ENCODE data around the gene FRMD8. TPM values are rescaled to one million over a fixed set of nuclear protein-coding genes. Genes with fewer than 3 reads are reported as not detected.

Gene FRMD8
- total and polyA plus RNA-seq, 2 of the 8 experiments (the other 6 are each of a cell fraction or from before 2014, with no cell fraction given) = 15.0 to 19.2 TPM

- no peak overlapping the region for H3K9ac ChIP-seq (replicated peaks in 1 of 4; ENCODE audit: extremely low read depth in 1 of 4, low read depth in 3 of 4, low read length in 3 of 4)
- no peaks in the 10 kb centered on the region for H3K4me1 ChIP-seq (replicated peaks in 1 of 4; ENCODE audit: control insufficient read depth in 3 of 4, insufficient read depth in 4 of 4, low read length in 3 of 4)
- no peaks in the 10 kb centered on the region for H3K9me3 ChIP-seq (ENCODE audit: insufficient read depth in 2 of 2, low read depth in 1 of 2, low read length in 1 of 2)
- ChIA-PET CTCF (ENCODE audit: partially characterized antibody) (interaction anchor here (0.8 to 2.9 kb wide), 4 partner anchors 20 to 74 kb away, joined by 3 to 11 read pairs (median 5); no protein-coding TSS in a partner anchor), POLR2A (ENCODE audit: partially characterized antibody) (interaction anchor here (0.7 to 2.8 kb wide), 5 partner anchors 10 to 79 kb away, joined by 3 to 9 read pairs (median 3); partner anchors contain the start of gene NEAT1)
- H3K4me2 ChIP-seq (ENCODE audit: insufficient read depth in 1 of 2, low read depth in 2 of 2, low read length in 2 of 2) = no peak overlapping the region
- no peak overlapping the region for H3K56ac ChIP-seq (replicated peaks; ENCODE audit: insufficient read length, low read depth, low read length)
- no peak overlapping the region for H3K4ac ChIP-seq (replicated peaks; ENCODE audit: insufficient read length, low read depth, low read length)
- no peak overlapping the region for H2BK20ac ChIP-seq (ENCODE audit: low read length)
- H3K4me3 ChIP-seq (ENCODE audit: extremely low read depth in 1 of 4, insufficient read depth in 2 of 4, low read depth in 3 of 4, low read length in 4 of 4) = no peak overlapping the region
- H2BK15ac ChIP-seq (ENCODE audit: low read length) = no peak overlapping the region
- H3K79me2 ChIP-seq (ENCODE audit: control insufficient read depth in 1 of 2, insufficient read depth in 2 of 2, low read length in 2 of 2) = no peaks in the 10 kb centered on the region
- no peak overlapping the region for H2AFZ ChIP-seq (ENCODE audit: low read length)
- DNase-seq (ENCODE audit: low read depth in 1 of 2, low spot score in 2 of 2) (peak in 1 of 2 experiments; percentile 23), FAIRE-seq (no peak)
- H3K27ac ChIP-seq (ENCODE audit: low read depth, low read length) = no peak overlapping the region
- H4K8ac ChIP-seq (ENCODE audit: extremely low read depth, insufficient read depth, low read length) = no peak overlapping the region
- no peak overlapping the region for H3K14ac ChIP-seq (ENCODE audit: insufficient read length)
- no peak overlapping the region for H2BK120ac ChIP-seq (replicated peaks; ENCODE audit: low read depth, low read length)
- H3K23ac ChIP-seq (ENCODE audit: insufficient read length) = no peak overlapping the region
- peaks cover 0 to 10% of the 10 kb centered on the region in 2 experiments for H4K20me1 ChIP-seq (replicated peaks in 1 of 2; ENCODE audit: control insufficient read depth in 1 of 2, insufficient read depth in 2 of 2, low read length in 2 of 2)
- H3K23me2 ChIP-seq (ENCODE audit: low read depth, low read length) = no peaks in the 10 kb centered on the region
- H2BK5ac ChIP-seq (ENCODE audit: low read depth, low read length) = no peak overlapping the region
- H4K91ac ChIP-seq (replicated peaks; ENCODE audit: insufficient read length, low read length) = no peak overlapping the region
- no peaks in the 10 kb centered on the region for H3K36me3 ChIP-seq (ENCODE audit: control insufficient read depth in 2 of 4, insufficient read depth in 4 of 4, low read length in 3 of 4)
- no peak overlapping the region for H3K18ac ChIP-seq (ENCODE audit: extremely low read depth, low read length)
- no peaks in the 10 kb centered on the region; the same call in 1 of the 2 replicates for H3K79me1 ChIP-seq (ENCODE audit: low read depth, low read length)
- no peak overlapping the region for H4K5ac ChIP-seq (ENCODE audit: insufficient read length, low read depth, low read length)
- H2BK12ac ChIP-seq (ENCODE audit: low read depth, low read length) = no peak overlapping the region
- 83% methylated on average over 8 of the region's 8 CpGs; no CpG with 5 or more reads in 1 of the 2 experiments for WGBS, 2 experiments (ENCODE audit: extremely low coverage in 1 of 2, insufficient coverage in 1 of 2, insufficient read length in 1 of 2, insufficient replicate concordance in 2 of 2, low coverage in 1 of 2, low lambda C conversion rate in 2 of 2, missing lambda C conversion rate in 1 of 2)
- no peak overlapping the region for H2AK5ac ChIP-seq (ENCODE audit: low read depth, low read length)
- H3K27me3 ChIP-seq (replicated peaks in 1 of 4; ENCODE audit: control insufficient read depth in 3 of 4, extremely low read depth in 1 of 4, insufficient read depth in 3 of 4, low read length in 3 of 4) = no peaks in the 10 kb centered on the region
- TF ChIP-seq ATF2 (IDR thresholded peaks at IDR 0.05; ENCODE audit: low read length) (no peak), CREB1 (IDR thresholded peaks at IDR 0.05) (no peak), ATF3 (IDR thresholded peaks at IDR 0.05; ENCODE audit: insufficient read depth, low read depth, low read length) (no peak), MAFK (IDR thresholded peaks at IDR 0.05; ENCODE audit: low read depth, low read length) (no peak), TBP (IDR thresholded peaks at IDR 0.05; ENCODE audit: low read depth, low read length) (no peak), SP4 (IDR thresholded peaks at IDR 0.05; ENCODE audit: low read length) (no peak), SIN3A (conservative IDR thresholded peaks at IDR 0.05 in 1 of 2, IDR thresholded peaks at IDR 0.05 in 1 of 2; ENCODE audit: low read depth in 1 of 2, low read length in 2 of 2) (no peak), EP300 (IDR thresholded peaks at IDR 0.05; ENCODE audit: borderline replicate concordance in 1 of 2, low read depth in 2 of 2, low read length in 2 of 2) (no peak), SP1 (IDR thresholded peaks at IDR 0.05; ENCODE audit: low read depth, low read length) (no peak)
These were observed 49.6 kb downstream of the FRMD8 start for GRCh38 chr11:65435981-65436411.

Data from H1 (cell line).